HG03432 (cell line): ENCODE results near the gene NR0B2.
A peak's percentile ranks its signal among the peaks of the same experiment; 100 is the strongest.
"Not testable (repeated sequence)": the region's sequence is repeated elsewhere in the genome, so short reads cannot be mapped to it uniquely, and the experiment has no call there.

Source experiments
- ATAC-seq: cut with Tn5 transposase; IDR thresholded peaks from one replicate; pipeline ENCODE4 v1.9.1; 2021; ENCODE audit warnings: mild to moderate bottlenecking, moderate library complexity; ENCODE audit not compliant: unreplicated experiment

The NR0B2 gene

DNA sequence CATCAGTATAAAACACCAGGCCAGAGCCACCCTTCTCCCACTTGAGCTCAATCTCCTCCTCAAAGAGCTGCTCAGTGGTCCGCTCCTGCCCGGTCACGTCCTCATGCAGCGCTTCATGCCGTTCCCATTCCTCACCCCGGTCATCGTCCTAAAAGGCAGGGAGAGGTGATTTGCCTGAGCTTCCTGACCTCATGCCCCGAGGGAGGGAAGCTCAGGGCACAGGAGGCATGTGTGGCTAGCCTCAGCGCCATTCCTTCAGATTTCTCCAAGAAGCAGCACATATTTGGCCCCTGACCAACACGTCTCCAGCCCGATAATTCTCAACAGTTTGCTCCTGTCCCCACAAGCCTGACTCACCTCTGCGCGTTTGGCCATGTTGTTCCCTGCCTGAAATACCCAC lies 19.5 kb downstream of the NR0B2 start:
- ATAC-seq, result no peak

DNA sequence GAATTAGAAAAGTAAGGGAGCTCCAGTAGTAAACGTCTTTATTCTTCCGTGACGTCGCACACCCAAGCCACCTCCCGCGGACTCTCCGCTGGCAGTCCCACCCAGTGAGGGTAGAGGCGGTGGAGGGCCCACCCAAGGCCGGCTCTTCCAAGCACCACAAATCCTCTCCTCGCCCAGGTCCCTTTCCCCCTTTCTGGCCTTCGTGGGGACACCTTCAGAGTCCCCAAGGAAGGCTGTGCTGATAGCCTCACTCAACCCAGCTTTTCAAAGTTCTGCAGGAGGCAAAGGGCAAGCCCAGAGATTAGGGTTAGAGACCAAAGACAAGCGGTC lies 23.3 kb downstream of the NR0B2 start:
- ATAC-seq, result peak; percentile 27

DNA sequence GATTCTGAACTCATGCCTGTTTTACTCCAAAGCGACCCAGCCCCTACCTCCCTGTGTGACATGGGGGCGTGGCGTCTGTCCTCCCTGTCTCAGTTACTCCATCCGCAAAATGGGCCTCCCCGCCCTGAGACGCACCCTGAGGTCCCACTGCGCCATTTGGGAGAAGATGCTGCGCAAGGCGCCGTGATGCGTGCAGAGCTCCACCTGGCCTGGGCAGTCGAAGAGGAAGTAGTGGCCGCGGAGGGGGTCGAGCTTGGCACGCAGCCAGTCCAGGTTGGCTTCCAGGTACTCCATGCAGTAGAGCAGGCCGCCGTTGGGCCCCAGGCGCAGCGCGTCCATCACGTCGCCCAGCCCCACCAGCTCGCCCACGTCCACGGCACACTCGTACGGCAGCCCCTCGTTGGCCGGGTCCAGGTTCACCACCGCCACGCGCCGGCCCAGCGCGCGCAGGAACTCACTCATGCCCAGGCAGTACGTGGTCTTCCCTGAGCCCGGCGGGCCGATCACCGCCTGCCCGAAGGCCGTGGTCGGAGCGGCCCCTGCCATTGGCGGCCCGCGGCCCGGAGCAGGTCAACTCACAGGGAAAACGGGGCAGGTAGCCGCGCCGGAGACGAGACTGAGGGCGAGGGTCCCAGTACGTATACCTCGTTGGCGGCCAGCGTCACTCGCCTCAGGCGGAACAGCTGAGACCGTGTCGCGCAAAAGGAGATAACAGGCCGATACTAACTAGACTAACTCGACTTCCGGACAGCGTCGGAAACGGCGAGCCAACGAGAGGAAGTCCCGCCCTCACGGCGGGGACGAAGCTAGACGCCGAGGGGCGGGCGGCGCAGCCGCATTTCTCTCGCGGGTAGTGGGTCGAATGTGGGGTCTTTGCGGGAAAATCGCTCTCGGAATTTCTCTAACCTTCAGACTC lies 24.0 kb downstream of the NR0B2 start, which contains the start of gene GPN2:
Gene GPN2, minus strand, starts transcription at position 733 of the 916 bp plus-strand sequence. Its CDS starts 187 bp downstream, at position 546.
- ATAC-seq, result peak; percentile 86

DNA sequence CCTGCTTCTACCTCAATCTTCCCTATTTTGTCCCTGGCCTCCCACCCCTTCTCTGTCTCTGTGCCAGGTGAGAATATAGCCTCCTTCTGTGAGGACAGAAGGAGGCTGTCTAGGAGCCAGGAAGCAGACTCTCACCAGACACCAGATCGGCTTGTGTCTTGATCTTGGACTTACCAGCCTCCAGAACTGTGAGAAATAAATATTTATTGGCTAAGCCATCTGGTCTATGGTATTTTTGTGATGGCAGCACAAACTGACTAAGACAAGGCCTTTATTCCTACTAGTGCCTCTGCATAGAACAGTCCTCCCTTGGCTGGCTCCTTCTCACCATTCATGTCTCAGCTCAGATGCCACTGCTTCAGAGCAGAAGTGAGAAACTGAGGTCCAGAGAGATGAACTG lies 25.5 kb downstream of the NR0B2 start:
- ATAC-seq, result no peak

DNA sequence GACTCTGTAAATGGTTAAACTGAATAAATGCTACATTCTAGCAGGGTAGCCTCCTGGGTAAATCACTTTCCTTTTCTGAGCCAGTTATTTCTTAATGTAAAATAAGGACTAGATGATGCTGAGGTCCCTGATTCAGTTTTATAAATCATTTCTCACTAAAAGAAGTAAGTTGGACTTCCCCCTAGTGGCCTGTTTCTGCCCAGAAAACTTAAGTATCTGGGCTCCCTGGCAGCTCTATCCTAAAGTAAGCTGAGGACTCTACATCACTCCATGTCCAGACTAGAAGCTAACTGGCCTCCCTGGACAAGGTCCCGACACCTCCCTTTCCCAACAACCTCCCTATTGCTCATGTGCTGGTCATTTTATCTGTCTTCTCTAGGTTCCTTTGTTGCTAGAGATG lies 26.6 kb downstream of the NR0B2 start:
- no peak for ATAC-seq

DNA sequence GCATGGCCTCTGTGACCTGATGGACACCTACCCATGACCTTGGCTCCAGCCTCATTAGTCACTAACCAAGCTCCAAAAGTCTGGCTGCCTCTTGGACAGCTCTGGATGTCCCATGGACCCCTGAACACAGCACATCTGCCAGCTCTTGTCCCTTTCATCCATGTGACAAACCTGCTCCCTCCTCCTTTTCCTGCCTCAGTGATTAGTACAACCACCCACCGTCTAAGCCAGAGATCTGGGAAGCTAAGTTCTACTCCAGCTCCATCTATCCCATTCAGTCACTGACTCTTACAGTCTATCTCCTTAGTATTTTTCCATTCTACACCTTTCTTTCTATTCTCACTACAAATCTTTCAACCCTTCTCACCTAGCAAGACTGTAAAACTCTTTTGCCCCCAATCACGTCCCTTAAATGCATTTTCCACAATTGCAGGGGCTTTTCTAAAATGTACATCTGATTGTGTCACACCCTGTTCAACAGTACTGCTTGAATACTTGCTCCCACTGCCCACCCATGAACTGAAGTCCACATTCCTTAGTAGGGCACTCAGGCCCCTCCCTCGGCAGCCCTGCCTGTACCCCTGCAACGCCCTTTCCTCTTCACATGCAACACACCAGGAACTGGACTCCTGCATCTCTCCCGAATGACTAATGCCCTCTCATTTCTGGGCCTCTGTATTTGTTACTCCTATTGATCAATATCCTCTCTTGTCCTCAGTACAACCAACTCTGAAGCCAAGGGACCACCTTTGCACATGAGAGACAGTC lies 30.9 kb downstream of the NR0B2 start:
- no peak for ATAC-seq

DNA sequence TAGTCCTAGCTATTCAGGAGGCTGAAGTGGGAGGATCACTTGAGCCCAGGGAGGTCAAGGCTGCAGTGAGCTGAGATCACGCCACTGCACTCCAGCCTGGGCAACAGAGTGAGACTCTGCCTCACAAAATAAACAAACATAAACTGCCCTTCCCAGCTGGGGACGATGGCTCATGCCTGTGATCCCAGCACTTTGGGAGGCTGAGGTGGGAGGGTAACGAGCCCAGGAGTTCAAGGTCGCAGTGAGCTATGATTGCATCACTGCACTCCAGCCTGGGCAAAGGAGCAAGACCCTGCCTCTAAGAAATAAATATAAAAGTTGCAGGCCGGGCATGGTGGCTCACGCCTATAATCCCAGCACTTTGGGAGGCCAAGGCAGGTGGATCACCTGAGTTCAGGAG lies 32.2 kb downstream of the NR0B2 start:
- ATAC-seq, result not testable (repeated sequence)

DNA sequence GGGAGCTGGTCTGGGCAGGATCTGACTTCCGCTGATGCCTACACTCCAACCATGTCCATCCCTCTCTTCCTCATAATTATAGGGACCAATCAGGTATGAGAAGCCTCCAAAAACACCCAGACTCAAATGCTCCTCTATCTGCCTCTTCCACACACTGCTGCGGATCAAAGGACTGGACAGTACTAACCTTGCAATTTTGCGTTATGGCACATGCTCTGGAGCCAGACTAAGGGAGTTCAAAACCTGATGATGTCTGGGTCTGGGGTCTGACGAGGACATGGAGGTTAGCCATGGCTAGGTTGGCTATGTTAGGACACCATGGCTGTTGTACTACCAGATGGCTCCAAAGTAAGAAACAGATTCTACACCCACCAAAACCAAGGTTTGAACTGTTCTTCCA lies 34.0 kb downstream of the NR0B2 start:
- ATAC-seq, result no peak

DNA sequence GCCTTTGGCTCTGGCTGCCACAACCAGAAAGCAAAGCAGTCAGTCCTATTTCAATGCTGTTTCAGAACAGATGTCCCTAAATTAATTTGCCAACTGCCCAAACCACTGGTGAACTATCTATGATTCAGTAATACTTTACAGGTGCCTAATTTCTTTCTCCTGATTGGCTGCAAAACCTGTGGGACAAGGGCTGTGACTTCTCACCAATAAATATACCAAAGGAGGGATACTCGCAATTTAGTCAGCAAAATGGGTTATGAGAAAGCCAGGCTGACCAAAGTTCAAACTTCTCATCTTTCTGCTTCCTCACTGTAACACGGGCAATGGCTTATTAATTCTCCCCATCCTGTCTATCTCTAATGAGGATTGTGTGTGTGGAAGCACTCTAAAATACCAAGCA lies 36.4 kb downstream of the NR0B2 start:
- ATAC-seq, result no peak

DNA sequence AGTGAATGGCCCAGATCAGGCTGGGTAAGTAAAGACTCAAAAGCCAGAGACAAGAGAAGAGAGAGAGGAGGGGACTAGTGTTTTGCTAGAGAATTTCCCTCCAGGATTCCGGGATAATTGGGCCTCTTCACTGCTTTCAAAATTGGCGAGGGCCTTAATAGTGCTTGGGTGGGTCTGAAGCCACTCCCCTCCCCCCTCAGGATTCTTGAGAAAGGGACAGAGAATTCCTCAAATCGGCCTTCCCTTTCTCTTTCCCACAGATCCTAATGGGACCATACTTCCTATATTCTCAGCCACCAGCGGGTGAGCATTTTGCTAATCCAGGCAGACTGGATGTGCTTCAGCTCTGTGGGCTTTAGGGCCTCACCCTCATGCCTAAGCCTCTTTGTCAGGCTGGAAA lies 38.9 kb downstream of the NR0B2 start:
- no peak for ATAC-seq

DNA sequence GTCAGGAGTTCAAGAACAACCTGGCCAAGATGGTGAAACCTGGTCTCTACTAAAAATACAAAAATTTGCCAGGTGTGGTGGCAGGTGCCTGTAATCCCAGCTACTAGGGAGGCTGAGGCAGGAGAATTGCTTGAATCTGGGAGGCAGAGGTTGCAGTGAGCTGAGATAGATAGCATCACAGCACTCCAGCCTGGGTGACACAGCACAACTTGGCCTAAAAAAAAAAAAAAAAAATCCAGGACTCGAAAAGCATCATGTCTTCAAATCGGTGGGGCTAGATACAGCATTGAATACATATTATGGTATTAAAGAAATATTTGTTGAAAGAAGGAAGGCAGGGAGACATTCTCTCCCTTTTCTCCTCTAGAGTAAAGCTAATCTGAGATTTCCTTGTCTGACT lies 40.7 kb downstream of the NR0B2 start:
- not testable (repeated sequence) for ATAC-seq

DNA sequence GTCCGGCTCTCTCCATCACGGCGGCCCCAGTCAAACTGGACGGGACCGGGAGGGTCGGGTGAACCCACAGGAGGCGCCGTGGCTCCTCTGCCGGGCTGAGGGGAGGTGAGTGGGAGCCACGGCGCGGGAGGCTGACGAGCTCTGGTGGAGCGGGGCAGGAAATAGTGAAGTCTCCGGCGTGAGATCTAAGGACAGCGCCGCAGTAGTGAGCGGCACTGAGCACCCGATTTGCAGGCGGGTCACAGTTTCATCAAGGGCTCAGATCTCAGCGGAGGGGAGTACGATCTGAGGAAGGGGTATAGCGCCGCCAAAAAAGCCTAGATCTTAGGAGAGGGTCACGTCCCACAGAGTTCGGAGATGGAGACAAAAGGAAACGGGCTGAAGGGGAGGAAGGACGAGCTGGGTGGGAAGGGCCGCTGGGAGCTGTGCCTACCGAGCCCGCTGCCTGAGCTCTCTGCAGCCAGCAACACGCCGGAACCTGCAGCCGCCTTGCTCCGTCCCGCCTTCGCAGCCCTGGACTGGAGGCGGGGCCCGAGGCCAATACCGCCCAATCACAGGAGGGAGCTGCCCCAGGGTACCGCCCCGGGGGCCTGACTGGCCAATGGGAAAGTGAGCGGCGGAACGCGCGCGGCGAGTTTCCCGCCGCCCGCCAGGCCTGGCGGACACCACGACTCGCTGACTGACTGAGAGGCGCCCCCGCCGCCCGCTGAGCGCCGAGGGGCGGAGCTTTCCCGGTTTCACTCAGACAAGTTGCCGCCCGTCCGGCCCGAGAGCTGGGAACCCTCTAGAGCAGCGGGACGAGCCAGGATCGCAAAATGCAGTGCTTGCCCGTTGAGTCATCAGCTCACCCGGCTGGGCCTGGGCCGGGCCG lies 48.9 kb downstream of the NR0B2 start:
- peak; percentile 87 for ATAC-seq

DNA sequence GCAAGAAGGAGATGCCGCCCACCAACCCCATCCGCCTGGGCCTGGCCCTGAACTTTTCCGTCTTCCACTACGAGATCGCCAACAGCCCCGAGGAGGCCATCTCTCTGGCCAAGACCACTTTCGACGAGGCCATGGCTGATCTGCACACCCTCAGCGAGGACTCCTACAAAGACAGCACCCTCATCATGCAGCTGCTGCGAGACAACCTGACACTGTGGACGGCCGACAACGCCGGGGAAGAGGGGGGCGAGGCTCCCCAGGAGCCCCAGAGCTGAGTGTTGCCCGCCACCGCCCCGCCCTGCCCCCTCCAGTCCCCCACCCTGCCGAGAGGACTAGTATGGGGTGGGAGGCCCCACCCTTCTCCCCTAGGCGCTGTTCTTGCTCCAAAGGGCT lies 50.1 kb downstream of the NR0B2 start:
- no peak for ATAC-seq

DNA sequence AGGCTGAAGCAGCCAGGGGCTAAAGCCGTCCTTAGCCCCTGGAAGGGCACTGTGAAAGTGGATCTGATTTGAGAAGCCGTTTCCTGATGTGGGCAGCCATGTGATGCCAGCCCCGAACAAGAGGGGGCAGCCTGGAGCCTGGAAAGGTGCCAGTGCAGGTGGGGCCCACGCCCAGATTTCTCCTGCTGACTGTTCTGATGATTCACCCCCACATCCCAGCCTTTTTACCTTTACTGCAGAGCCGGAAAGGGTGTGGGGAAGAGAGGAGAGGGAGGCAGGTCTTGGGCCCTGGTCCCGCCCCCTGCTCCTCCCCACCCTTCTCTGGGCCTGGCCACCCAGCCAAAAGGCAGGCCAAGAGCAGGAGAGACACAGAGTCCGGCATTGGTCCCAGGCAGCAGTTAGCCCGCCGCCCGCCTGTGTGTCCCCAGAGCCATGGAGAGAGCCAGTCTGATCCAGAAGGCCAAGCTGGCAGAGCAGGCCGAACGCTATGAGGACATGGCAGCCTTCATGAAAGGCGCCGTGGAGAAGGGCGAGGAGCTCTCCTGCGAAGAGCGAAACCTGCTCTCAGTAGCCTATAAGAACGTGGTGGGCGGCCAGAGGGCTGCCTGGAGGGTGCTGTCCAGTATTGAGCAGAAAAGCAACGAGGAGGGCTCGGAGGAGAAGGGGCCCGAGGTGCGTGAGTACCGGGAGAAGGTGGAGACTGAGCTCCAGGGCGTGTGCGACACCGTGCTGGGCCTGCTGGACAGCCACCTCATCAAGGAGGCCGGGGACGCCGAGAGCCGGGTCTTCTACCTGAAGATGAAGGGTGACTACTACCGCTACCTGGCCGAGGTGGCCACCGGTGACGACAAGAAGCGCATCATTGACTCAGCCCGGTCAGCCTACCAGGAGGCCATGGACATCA lies 50.7 kb downstream of the NR0B2 start, which contains the start of gene SFN:
Gene SFN, plus strand, starts transcription at position 369 of the 904 bp plus-strand sequence. Its CDS starts 64 bp downstream, at position 433.
- no peak for ATAC-seq

DNA sequence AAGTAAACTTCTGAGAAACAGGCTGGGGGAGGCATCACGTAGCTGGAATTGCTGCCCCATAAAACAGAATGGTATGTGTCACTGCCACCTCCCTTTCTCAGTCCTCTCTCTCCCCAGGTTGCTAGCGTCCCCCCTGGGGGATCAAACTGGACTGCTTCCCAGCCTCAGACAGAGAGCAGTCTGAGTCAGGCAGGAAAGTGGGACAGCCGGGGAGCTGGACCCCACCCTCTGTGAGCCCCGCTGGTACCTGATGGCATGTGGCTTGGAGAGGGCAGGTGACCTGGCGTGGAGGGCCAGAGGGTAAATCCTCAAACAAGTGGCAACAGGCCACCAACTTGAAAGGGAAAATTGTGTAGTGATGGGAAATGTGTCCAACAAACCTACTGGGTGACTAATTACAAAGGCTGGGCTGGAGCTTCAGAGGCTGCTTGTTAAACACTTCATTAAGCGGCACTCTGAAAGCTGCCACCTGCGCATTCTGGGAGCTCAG lies 51.8 kb downstream of the NR0B2 start:
- ATAC-seq, result no peak
